ENCODE measurements around the gene OGFOD1.

OGFOD1 gene

GRCh38 chr16:56450986-56451752 is at the start of gene OGFOD1, which contains the start of gene NUDT21:
Gene OGFOD1, plus strand, starts transcription at chr16:56451554. Its CDS starts 59 bp downstream, at chr16:56451613.
Gene NUDT21, minus strand, starts transcription at chr16:56451332. Its CDS starts 130 bp downstream, at chr16:56451202.
- in situ Hi-C loops (cut with MboI; ENCODE audit: low sequenced_read_pairs) = no loop called here

GRCh38 chr16:56405977-56406672 is 45.2 kb upstream of the OGFOD1 start:
- in situ Hi-C loops (cut with MboI; ENCODE audit: low sequenced_read_pairs) = no loop called here

GRCh38 chr16:56408379-56409098 is 42.8 kb upstream of the OGFOD1 start:
- in situ Hi-C loops (cut with MboI; ENCODE audit: low sequenced_read_pairs) = no loop called here

- in situ Hi-C loops (cut with MboI; ENCODE audit: low sequenced_read_pairs) = no loop called here
Observed at GRCh38 chr16:56409195-56409594, 42.2 kb upstream of the OGFOD1 start.

GRCh38 chr16:56411123-56411522 is 40.2 kb upstream of the OGFOD1 start:
- in situ Hi-C loops (cut with MboI; ENCODE audit: low sequenced_read_pairs) = no loop called here

- in situ Hi-C loops (cut with MboI; ENCODE audit: low sequenced_read_pairs) = no loop called here
Observed at GRCh38 chr16:56411624-56412023, 39.7 kb upstream of the OGFOD1 start.

- in situ Hi-C loops (cut with MboI; ENCODE audit: low sequenced_read_pairs) = no loop called here
Observed at GRCh38 chr16:56413381-56413780, 38.0 kb upstream of the OGFOD1 start.

- in situ Hi-C loops (cut with MboI; ENCODE audit: low sequenced_read_pairs) = no loop called here
Observed at GRCh38 chr16:56414366-56414765, 37.0 kb upstream of the OGFOD1 start.

- in situ Hi-C loops (cut with MboI; ENCODE audit: low sequenced_read_pairs) = no loop called here
Observed at GRCh38 chr16:56415875-56416274, 35.5 kb upstream of the OGFOD1 start.

GRCh38 chr16:56417138-56417537 is 34.2 kb upstream of the OGFOD1 start:
- in situ Hi-C loops (cut with MboI; ENCODE audit: low sequenced_read_pairs) = no loop called here

GRCh38 chr16:56419740-56420548 is 31.4 kb upstream of the OGFOD1 start:
- in situ Hi-C loops (cut with MboI; ENCODE audit: low sequenced_read_pairs) = no loop called here

- in situ Hi-C loops (cut with MboI; ENCODE audit: low sequenced_read_pairs) = no loop called here
Observed at GRCh38 chr16:56420613-56421012, 30.7 kb upstream of the OGFOD1 start.

GRCh38 chr16:56421313-56421712 is 30.0 kb upstream of the OGFOD1 start:
- in situ Hi-C loops (cut with MboI; ENCODE audit: low sequenced_read_pairs) = no loop called here

- in situ Hi-C loops (cut with MboI; ENCODE audit: low sequenced_read_pairs) = no loop called here
Observed at GRCh38 chr16:56421976-56422669, 29.2 kb upstream of the OGFOD1 start.

GRCh38 chr16:56422896-56423441 is 28.4 kb upstream of the OGFOD1 start:
- in situ Hi-C loops (cut with MboI; ENCODE audit: low sequenced_read_pairs) = no loop called here

GRCh38 chr16:56423584-56424403 is 27.6 kb upstream of the OGFOD1 start:
- in situ Hi-C loops (cut with MboI; ENCODE audit: low sequenced_read_pairs) = no loop called here

GRCh38 chr16:56424404-56424764 is 27.0 kb upstream of the OGFOD1 start:
- in situ Hi-C loops (cut with MboI; ENCODE audit: low sequenced_read_pairs) = no loop called here

- in situ Hi-C loops (cut with MboI; ENCODE audit: low sequenced_read_pairs) = no loop called here
Observed at GRCh38 chr16:56424791-56425438, 26.4 kb upstream of the OGFOD1 start.

- in situ Hi-C loops (cut with MboI; ENCODE audit: low sequenced_read_pairs) = no loop called here
Observed at GRCh38 chr16:56425439-56425832, 25.9 kb upstream of the OGFOD1 start, which contains the start of gene AMFR. Gene AMFR, minus strand, starts transcription at chr16:56425545. Its CDS starts 218 bp downstream, at chr16:56425327.
